AG10803 (cell line): ENCODE measurements around the gene FSTL1.

Source experiments
- DNase-seq: peaks from one replicate; pipeline ENCODE4 v3.0.0; 2010; ENCODE audit warnings: low read depth
- H3K4me3 ChIP-seq: 2 replicates; pipeline ENCODE4 v1.5.1; 2011; ENCODE audit warnings: mild to moderate bottlenecking, low read length, control low read depth
- CTCF ChIP-seq: conservative IDR thresholded peaks from 2 replicates; pipeline ENCODE4 v1.5.1; 2011; ENCODE audit warnings: mild to moderate bottlenecking, low read length, control low read depth, inconsistent platforms

FSTL1 gene

GRCh38 chr3:120468635-120469295 lies 18.0 kb upstream of the FSTL1 start:
- TF ChIP-seq CTCF = no peak
- H3K4me3 ChIP-seq = no peak overlapping the region
- DNase-seq = no peak

- no peak for TF ChIP-seq CTCF
- H3K4me3 ChIP-seq = no peak overlapping the region
- DNase-seq = no peak
These were observed 11.7 kb upstream of the FSTL1 start for GRCh38 chr3:120462409-120462959.

GRCh38 chr3:120461416-120461815 lies 10.6 kb upstream of the FSTL1 start:
- peak; percentile 23 for DNase-seq
- no peak overlapping the region for H3K4me3 ChIP-seq
- TF ChIP-seq CTCF = no peak

- no peak for TF ChIP-seq CTCF
- H3K4me3 ChIP-seq = no peak overlapping the region
- DNase-seq = no peak
These were observed 10.1 kb upstream of the FSTL1 start for GRCh38 chr3:120460862-120461261.

GRCh38 chr3:120460181-120460790 lies 9.5 kb upstream of the FSTL1 start:
- no peak for TF ChIP-seq CTCF
- no peak overlapping the region for H3K4me3 ChIP-seq
- DNase-seq = no peak

GRCh38 chr3:120459196-120459595 lies 8.4 kb upstream of the FSTL1 start:
- no peak overlapping the region for H3K4me3 ChIP-seq
- no peak for DNase-seq
- no peak for TF ChIP-seq CTCF

GRCh38 chr3:120457827-120458226 lies 7.0 kb upstream of the FSTL1 start:
- no peak for TF ChIP-seq CTCF
- no peak overlapping the region for H3K4me3 ChIP-seq
- no peak for DNase-seq
